OCI-LY3 (cell line): ENCODE data around the gene CNGA1.
A peak's percentile ranks its signal among the peaks of the same experiment; 100 is the strongest.

ENCODE experiments used
- H2AFZ ChIP-seq: fragments of 200-600, 300-600 bp; shearing (Covaris generic); 2 replicates; pipeline ENCODE4 v1.6.0; 2014; ENCODE audit warnings: antibody characterized with exemption, low read depth, low read length
- H3K27ac ChIP-seq: fragments of 200-600, 300-600 bp; sonication (generic); 2 replicates; pipeline ENCODE4 v1.5.1; 2014; ENCODE audit warnings: mild to moderate bottlenecking, low read length, moderate library complexity, mixed read lengths
- H3K27me3 ChIP-seq: fragments of 200-600, 300-600 bp; sonication (generic); 2 replicates; pipeline ENCODE4 v1.6.1; 2014; ENCODE audit warnings: low read depth, low read length, mixed read lengths
- H3K36me3 ChIP-seq: fragments of 200-600, 300-600 bp; sonication (generic); replicated peaks from 2 replicates; pipeline ENCODE3; 2014; ENCODE audit warnings: low read depth, low read length, mixed read lengths
- H3K4me1 ChIP-seq: fragments of 300-600, 200-600 bp; sonication (generic); 2 replicates; pipeline ENCODE4 v1.6.1; 2014; ENCODE audit warnings: low read length, mixed read lengths
- H3K4me2 ChIP-seq: fragments of 200-600, 300-600 bp; sonication (generic); 2 replicates; pipeline ENCODE4 v1.6.1; 2014; ENCODE audit warnings: low read length, mixed read lengths
- H3K4me3 ChIP-seq: fragments of 300-600, 200-600 bp; sonication (generic); 2 replicates; pipeline ENCODE4 v1.5.1; 2014; ENCODE audit warnings: antibody characterized with exemption, mild to moderate bottlenecking, low read length, moderate library complexity
- H3K79me2 ChIP-seq: fragments of 300-600, 200-600 bp; shearing (Covaris generic); 2 replicates; pipeline ENCODE4 v1.6.1; 2014; ENCODE audit warnings: mild to moderate bottlenecking, low read length, mixed read lengths
- H3K9ac ChIP-seq: fragments of 300-600, 200-600 bp; shearing (Covaris generic); 2 replicates; pipeline ENCODE4 v1.6.0; 2014; ENCODE audit warnings: mild to moderate bottlenecking, low read length, moderate library complexity
- H3K9me3 ChIP-seq: fragments of 200-600, 300-600 bp; shearing (Covaris generic); 2 replicates; pipeline ENCODE4 v1.6.1; 2014; ENCODE audit warnings: low read length, mixed read lengths; ENCODE audit not compliant: insufficient read depth
- H4K20me1 ChIP-seq: fragments of 200-600, 300-600 bp; sonication (generic); 2 replicates; pipeline ENCODE4 v1.6.1; 2016; ENCODE audit warnings: low read length, mixed read lengths; ENCODE audit not compliant: insufficient read depth
- CTCF ChIP-seq: fragments of 200-600, 300-600 bp; sonication (generic); IDR thresholded peaks from 2 replicates; pipeline ENCODE4 v1.5.1; 2014; ENCODE audit warnings: antibody characterized with exemption, low read length, low read depth
- EZH2phosphoT487 ChIP-seq: fragments of 200-600 bp; shearing (Covaris generic); IDR thresholded peaks from 2 replicates; pipeline ENCODE4 v1.6.1; 2018; ENCODE audit warnings: antibody characterized with exemption, mixed run types, low read depth

The CNGA1 gene

DNA sequence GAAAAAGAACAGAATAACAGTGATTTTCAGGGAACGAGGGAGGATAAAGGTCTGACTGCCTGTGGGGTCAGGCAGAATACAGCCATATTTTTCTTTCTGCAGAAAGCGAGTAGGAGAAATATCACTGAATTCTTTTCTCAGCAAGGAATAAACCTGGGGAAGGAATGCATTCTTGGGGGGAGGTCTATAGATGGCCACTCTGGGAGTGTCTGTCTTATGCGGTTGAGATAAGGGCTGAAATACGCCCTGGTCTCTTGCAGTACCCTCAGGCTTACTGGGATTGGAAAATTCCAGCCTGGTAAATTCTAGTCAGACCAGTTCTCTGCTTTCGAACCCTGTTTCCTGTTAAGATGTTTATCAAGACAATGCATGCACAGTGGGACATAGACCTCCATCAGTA lies 26.3 kb downstream of the CNGA1 start:
- no peak overlapping the region for H3K9ac ChIP-seq
- TF ChIP-seq EZH2phosphoT487 (no peak), CTCF (no peak)

GRCh38 chr4:47974566-47974965 lies 41.9 kb downstream of the CNGA1 start:
- Histone ChIP-seq H3K9ac (no peak overlapping the region), H3K27me3 (no peaks in the 10 kb centered on the region), H3K4me2 (no peak overlapping the region), H3K27ac (no peak overlapping the region), H3K4me3 (no peak overlapping the region), H3K36me3 (no peaks in the 10 kb centered on the region), H4K20me1 (no peaks in the 10 kb centered on the region), H3K4me1 (peaks cover 12% of the 10 kb centered on the region), H2AFZ (no peak overlapping the region), H3K79me2 (no peaks in the 10 kb centered on the region), H3K9me3 (no peaks in the 10 kb centered on the region)
- TF ChIP-seq CTCF (no peak), EZH2phosphoT487 (no peak)

More for the DNA sequence above, 26.3 kb downstream of the CNGA1 start:
- Histone ChIP-seq H3K4me2 (no peak overlapping the region), H3K9me3 (no peaks in the 10 kb centered on the region), H3K27ac (no peak overlapping the region), H3K36me3 (no peaks in the 10 kb centered on the region), H2AFZ (no peak overlapping the region), H3K4me3 (no peak overlapping the region), H3K79me2 (no peaks in the 10 kb centered on the region), H3K27me3 (no peaks in the 10 kb centered on the region), H4K20me1 (no peaks in the 10 kb centered on the region), H3K4me1 (no peaks in the 10 kb centered on the region)

DNA sequence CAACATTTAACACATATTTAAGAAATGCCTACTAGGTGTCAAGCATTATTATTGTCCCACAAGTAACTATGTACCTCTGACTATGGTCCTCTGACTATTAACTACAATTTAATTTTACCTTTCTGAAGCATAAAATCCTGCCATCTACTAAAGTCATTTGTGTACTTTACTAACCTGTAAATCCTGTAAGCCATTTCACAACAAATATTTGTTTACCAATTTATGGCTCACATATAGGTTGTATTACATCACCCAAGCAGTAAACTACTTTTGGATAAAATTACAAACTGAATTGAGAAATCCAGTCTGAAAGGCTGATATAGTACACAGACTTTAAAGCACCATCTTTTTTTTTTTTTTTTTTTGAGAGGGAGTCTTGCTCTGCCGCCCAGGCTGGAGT lies 43.8 kb downstream of the CNGA1 start:
- no peak overlapping the region for H2AFZ ChIP-seq
- no peak for TF ChIP-seq EZH2phosphoT487
- TF ChIP-seq CTCF, result no peak
- no peak overlapping the region for H3K27ac ChIP-seq
- H3K4me1 ChIP-seq, result peaks cover 12% of the 10 kb centered on the region
- H3K9me3 ChIP-seq, result no peaks in the 10 kb centered on the region
- no peaks in the 10 kb centered on the region for H3K79me2 ChIP-seq
- H4K20me1 ChIP-seq, result no peaks in the 10 kb centered on the region
- H3K36me3 ChIP-seq, result no peaks in the 10 kb centered on the region
- H3K4me3 ChIP-seq, result no peak overlapping the region
- H3K9ac ChIP-seq, result no peak overlapping the region
- no peaks in the 10 kb centered on the region for H3K27me3 ChIP-seq
- H3K4me2 ChIP-seq, result peak overlapping the region; percentile 26

- Histone ChIP-seq H3K9ac (no peak overlapping the region), H4K20me1 (no peaks in the 10 kb centered on the region), H3K4me3 (no peak overlapping the region), H3K36me3 (no peaks in the 10 kb centered on the region), H3K4me2 (peak overlapping the region; percentile 26), H3K27me3 (no peaks in the 10 kb centered on the region), H3K27ac (0 out of 2 replicates have a peak overlapping the region, but pooled peaks have one; percentile 4), H3K79me2 (no peaks in the 10 kb centered on the region), H2AFZ (no peak overlapping the region), H3K9me3 (no peaks in the 10 kb centered on the region), H3K4me1 (peaks cover 12% of the 10 kb centered on the region)
- no peak for TF ChIP-seq EZH2phosphoT487
- no peak for TF ChIP-seq CTCF
These were observed 44.3 kb downstream of the CNGA1 start for GRCh38 chr4:47972181-47972580.
